HL-60 (cell line): ENCODE measurements around the gene HIP1R.

Source experiments
- DNase-seq, 2 experiments: peaks; one replicate each; pipeline ENCODE4 v3.0.0-alpha.2; 2010 to 2020; ENCODE audit warnings: low read depth in 1 of 2, low spot score in 1 of 2
- H3K27ac ChIP-seq: fragments of 250-450 bp; sonication (Bioruptor Pico); replicated peaks from 2 replicates; pipeline ENCODE4 v1.5.1; 2020; ENCODE audit warnings: mild to moderate bottlenecking, moderate library complexity
- H3K27me3 ChIP-seq: fragments of 250-450 bp; sonication (Bioruptor Pico); 2 replicates; pipeline ENCODE4 v1.5.1; 2021; ENCODE audit warnings: mild to moderate bottlenecking, moderate library complexity; ENCODE audit not compliant: insufficient read depth, poor library complexity, severe bottlenecking
- H3K4me3 ChIP-seq: replicated peaks from 2 replicates; pipeline ENCODE4 v1.5.1; 2011; ENCODE audit warnings: mild to moderate bottlenecking, control low read depth, low read length; ENCODE audit not compliant: insufficient read depth
- GABPA ChIP-seq: IDR thresholded peaks from 2 replicates; pipeline ENCODE4 v1.6.1; 2012; ENCODE audit warnings: low read depth
- POLR2AphosphoS5 ChIP-seq: IDR thresholded peaks from 2 replicates; pipeline ENCODE4 v1.6.1; 2012; ENCODE audit warnings: low read depth
- SPI1 ChIP-seq: IDR thresholded peaks from 2 replicates; pipeline ENCODE4 v1.6.1; 2012; ENCODE audit warnings: low read depth, mild to moderate bottlenecking, borderline replicate concordance
- TF ChIP-seq, protein P1 (sequence below): IDR thresholded peaks from one replicate; pipeline ENCODE4 v1.5.1; 2011; ENCODE audit warnings: low read length, control low read depth, inconsistent platforms; ENCODE audit not compliant: insufficient read depth
- TF ChIP-seq, protein P2 (sequence below): IDR thresholded peaks from 2 replicates; pipeline ENCODE4 v1.6.1; 2012; ENCODE audit warnings: low read depth; ENCODE audit not compliant: insufficient replicate concordance

HIP1R gene

DNA sequence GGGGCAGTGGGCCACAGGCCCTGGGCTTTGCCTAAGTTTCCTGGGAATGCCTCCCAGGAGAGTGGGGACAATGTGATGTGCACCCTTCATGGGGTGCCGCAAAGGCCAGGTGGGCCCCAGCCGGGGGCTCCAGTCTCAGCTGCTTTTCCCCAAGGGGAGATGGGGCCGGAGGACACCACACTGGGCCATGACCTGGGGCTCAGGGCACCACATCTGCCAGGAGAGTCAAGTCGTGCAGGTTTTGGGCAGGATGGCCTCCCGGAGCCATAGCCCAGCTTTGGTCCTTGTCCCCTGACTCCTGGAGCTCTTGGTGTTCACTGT lies 12.2 kb downstream of the HIP1R start:
- no peak for DNase-seq
- TF ChIP-seq, protein P1, sequence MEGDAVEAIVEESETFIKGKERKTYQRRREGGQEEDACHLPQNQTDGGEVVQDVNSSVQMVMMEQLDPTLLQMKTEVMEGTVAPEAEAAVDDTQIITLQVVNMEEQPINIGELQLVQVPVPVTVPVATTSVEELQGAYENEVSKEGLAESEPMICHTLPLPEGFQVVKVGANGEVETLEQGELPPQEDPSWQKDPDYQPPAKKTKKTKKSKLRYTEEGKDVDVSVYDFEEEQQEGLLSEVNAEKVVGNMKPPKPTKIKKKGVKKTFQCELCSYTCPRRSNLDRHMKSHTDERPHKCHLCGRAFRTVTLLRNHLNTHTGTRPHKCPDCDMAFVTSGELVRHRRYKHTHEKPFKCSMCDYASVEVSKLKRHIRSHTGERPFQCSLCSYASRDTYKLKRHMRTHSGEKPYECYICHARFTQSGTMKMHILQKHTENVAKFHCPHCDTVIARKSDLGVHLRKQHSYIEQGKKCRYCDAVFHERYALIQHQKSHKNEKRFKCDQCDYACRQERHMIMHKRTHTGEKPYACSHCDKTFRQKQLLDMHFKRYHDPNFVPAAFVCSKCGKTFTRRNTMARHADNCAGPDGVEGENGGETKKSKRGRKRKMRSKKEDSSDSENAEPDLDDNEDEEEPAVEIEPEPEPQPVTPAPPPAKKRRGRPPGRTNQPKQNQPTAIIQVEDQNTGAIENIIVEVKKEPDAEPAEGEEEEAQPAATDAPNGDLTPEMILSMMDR: no peak
- TF ChIP-seq GABPA (no peak), POLR2AphosphoS5 (no peak), SPI1 (no peak)
- TF ChIP-seq, protein P2, sequence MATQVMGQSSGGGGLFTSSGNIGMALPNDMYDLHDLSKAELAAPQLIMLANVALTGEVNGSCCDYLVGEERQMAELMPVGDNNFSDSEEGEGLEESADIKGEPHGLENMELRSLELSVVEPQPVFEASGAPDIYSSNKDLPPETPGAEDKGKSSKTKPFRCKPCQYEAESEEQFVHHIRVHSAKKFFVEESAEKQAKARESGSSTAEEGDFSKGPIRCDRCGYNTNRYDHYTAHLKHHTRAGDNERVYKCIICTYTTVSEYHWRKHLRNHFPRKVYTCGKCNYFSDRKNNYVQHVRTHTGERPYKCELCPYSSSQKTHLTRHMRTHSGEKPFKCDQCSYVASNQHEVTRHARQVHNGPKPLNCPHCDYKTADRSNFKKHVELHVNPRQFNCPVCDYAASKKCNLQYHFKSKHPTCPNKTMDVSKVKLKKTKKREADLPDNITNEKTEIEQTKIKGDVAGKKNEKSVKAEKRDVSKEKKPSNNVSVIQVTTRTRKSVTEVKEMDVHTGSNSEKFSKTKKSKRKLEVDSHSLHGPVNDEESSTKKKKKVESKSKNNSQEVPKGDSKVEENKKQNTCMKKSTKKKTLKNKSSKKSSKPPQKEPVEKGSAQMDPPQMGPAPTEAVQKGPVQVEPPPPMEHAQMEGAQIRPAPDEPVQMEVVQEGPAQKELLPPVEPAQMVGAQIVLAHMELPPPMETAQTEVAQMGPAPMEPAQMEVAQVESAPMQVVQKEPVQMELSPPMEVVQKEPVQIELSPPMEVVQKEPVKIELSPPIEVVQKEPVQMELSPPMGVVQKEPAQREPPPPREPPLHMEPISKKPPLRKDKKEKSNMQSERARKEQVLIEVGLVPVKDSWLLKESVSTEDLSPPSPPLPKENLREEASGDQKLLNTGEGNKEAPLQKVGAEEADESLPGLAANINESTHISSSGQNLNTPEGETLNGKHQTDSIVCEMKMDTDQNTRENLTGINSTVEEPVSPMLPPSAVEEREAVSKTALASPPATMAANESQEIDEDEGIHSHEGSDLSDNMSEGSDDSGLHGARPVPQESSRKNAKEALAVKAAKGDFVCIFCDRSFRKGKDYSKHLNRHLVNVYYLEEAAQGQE: no peak
- no peak overlapping the region for H3K4me3 ChIP-seq
- no peak overlapping the region for H3K27ac ChIP-seq
- no peaks in the 10 kb centered on the region for H3K27me3 ChIP-seq

DNA sequence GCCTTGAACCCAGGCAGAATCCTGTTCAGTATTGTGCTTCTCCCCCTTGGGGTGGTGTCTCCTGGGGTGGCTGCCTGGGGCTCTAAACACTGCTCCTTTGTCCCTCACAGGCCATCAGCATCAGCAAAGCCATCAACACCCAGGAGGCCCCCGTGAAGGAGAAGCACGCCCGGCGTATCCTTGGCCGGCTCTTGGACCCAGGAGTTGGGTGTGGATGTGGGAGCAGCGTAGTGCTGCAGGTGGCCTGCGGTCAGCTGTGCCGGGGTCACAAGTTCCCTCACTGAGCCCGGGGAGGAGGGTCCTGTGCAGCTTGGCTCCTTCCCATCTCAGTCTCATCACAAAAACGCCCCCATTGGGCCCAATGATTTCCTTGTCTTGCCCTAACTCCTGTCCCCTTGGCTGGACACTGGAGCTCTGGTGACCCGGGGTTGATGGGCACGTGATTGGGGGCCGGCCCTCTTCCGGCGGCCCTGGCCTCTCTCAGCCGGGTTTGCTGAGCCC lies 12.7 kb downstream of the HIP1R start:
- TF ChIP-seq, protein P1: no peak
- TF ChIP-seq GABPA: no peak
- TF ChIP-seq, protein P2: no peak
- no peak for TF ChIP-seq SPI1
- no peak for TF ChIP-seq POLR2AphosphoS5
- H3K4me3 ChIP-seq: no peak overlapping the region
- no peak overlapping the region for H3K27ac ChIP-seq
- no peaks in the 10 kb centered on the region for H3K27me3 ChIP-seq
- DNase-seq: no peak

DNA sequence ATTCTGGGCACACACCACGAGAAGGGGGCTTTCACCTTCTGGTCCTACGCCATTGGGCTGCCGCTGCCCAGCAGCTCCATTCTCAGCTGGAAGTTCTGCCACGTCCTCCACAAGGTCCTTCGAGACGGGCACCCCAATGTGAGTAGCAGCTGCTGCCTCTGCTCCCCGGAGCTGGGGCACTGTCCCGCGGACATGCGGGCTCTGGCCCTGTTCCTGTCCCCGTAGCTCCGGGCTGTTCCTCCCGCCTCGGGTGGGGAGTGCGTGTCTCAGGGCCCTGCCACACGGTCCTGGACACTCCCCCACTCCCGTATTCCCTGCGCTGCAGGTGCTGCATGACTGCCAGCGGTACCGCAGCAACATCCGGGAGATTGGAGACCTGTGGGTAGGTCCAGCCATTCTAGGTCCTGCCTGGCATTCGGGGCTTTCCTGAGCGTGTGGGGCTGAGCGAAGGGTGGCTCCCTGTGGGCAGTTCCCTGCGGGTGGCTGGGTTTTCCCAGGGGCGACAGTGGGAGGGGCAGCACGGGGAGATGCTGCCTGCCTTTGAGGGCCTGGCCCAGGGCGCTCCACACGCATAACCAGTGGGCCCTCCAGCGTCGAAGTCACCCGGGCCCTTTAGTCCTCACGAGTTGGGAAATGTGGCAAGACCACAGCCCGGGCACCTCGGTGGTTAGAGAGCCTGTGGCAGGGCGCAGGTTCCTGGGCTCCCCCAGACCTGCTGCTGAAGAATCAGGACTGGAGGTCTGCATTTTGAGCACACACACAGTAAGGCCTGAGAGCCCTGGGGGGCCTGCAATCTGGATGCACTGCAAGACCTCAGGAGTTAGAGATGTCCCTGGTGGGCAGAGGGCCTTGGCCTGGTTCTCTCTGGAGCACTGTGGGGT lies 13.5 kb downstream of the HIP1R start:
- Histone ChIP-seq H3K27ac (no peak overlapping the region), H3K4me3 (no peak overlapping the region), H3K27me3 (no peaks in the 10 kb centered on the region)
- DNase-seq: no peak
- TF ChIP-seq POLR2AphosphoS5 (no peak), SPI1 (no peak), GABPA (no peak)
- TF ChIP-seq, protein P1: no peak
- TF ChIP-seq, protein P2: no peak
